Activated CD4-positive, alpha-beta T cell treated with anti-CD3 and anti-CD28 coated beads, Interleukin-2, amount 10 ng/mL, durations not matched to agents 24 days and 14 days (primary cell): ENCODE measurements around the gene ZBTB11. TPM values are rescaled to one million over a fixed set of nuclear protein-coding genes. Genes with fewer than 3 reads are reported as not detected.
"Not testable (repeated sequence)": the region's sequence is repeated elsewhere in the genome, so short reads cannot be mapped to it uniquely, and the experiment has no call there.

Experiments used
- DNase-seq: peaks from one replicate; pipeline ENCODE4 v3.0.0; 2022
- H3K27ac Mint-ChIP-seq: one replicate; pipeline ENCODE4 v1.8.0; 2022; ENCODE audit warnings: mild to moderate bottlenecking, mixed read lengths
- H3K27me3 Mint-ChIP-seq: one replicate; pipeline ENCODE4 v1.8.0; 2022; ENCODE audit warnings: mixed read lengths
- H3K36me3 Mint-ChIP-seq: one replicate; pipeline ENCODE4 v1.8.0; 2022; ENCODE audit warnings: low read depth, mild to moderate bottlenecking, mixed read lengths
- H3K4me1 Mint-ChIP-seq: one replicate; pipeline ENCODE4 v1.8.0; 2021; ENCODE audit warnings: mixed read lengths
- H3K4me3 Mint-ChIP-seq: one replicate; pipeline ENCODE4 v1.8.0; 2022; ENCODE audit warnings: mild to moderate bottlenecking, moderate library complexity, mixed read lengths
- H3K9me3 Mint-ChIP-seq: one replicate; pipeline ENCODE4 v1.8.0; 2021; ENCODE audit warnings: mixed read lengths
- intact Hi-C: fragments of 100-400 bp; cut with micrococcal nuclease; formaldehyde crosslinking; loops from one replicate; pipeline ENCODE4 v1.15.1; 2023
- total RNA-seq: library from RNA; stranded (reverse); gene quantifications from 2 replicates; pipeline ENCODE4 v1.2.3, GENCODE V29; 2022

ZBTB11 gene
- total RNA-seq, 1 donor from 2014 or later: 29.0 TPM

DNA sequence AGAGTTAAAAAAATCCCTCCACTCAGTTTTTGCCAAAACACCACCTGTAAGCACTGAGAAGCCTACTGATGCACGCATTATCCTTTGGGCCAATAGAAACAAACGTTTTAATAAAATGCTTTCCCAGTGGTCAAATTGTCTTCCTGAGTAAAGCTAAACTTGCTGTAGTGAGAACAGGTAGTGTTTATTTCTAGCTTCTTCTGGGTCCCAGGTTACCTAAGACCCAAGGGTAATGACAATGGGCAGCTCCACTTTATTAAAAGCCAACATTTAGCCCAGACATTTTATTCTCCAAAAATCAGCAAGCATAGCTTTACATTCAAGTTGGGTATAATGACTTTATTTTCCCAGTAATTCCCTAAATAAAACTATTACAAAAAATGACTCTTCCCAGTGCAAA lies 1.9 kb upstream of the ZBTB11 start:
- peak; percentile 34 for DNase-seq
- not testable (repeated sequence) for H3K4me3 Mint-ChIP-seq, H3K9me3 Mint-ChIP-seq, H3K27ac Mint-ChIP-seq, H3K27me3 Mint-ChIP-seq
- intact Hi-C loops: loop anchor here (5.0 kb wide), 2 partner anchors 148 to 1277 kb away; partner anchors contain the start of genes LNP1 and TOMM70
- H3K36me3 Mint-ChIP-seq: peaks cover 62% of the 10 kb centered on the region
- H3K4me1 Mint-ChIP-seq: peaks cover 31% of the 10 kb centered on the region

DNA sequence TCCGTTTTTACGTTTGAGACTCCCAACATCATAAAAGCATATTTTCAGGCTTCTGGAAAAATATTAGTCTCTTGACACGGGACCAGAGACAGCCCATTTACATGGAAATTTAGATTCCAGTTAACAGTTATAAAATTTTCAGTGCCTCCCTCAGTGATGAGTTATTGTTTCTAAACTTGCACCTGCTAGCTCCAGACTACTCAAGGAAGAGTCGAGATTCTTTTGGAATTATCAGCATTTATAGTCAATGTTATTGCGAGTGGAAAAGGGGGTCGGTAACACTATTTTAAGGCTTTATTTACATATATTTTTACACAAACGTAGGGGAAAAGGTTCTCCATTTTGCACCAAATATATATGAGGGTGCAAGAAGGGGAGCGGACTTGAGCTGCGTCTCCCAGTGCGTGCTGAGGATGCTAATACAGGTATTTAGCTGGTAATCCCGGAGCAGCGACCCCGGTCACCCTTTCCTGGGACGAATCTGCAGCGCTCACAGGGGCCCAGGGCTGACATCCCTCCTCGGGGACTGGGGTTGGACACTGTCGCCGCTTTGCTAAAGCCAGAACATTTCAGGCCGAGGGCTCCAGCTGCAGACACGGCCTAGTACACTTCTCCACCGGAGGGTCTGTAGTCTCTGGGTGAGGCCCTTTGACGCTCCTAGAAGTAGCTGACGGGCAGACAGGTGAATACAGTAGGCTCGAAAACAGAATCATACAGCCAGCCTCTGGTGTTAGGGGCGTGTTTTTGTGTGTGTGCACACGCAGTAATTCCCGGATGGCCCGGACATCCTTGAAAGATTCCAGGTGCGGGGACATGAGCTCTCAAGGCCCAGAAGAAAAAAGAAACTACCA lies 729 bp upstream of the ZBTB11 start:
- Mint-ChIP-seq H3K4me3 (peak overlapping the region; percentile 89), H3K9me3 (no peaks in the 10 kb centered on the region), H3K36me3 (peaks cover 55% of the 10 kb centered on the region), H3K27ac (peak overlapping the region; percentile 97), H3K27me3 (no peaks in the 10 kb centered on the region), H3K4me1 (peaks cover 33% of the 10 kb centered on the region)
- intact Hi-C loops: loop anchor here (1.0 to 5.0 kb wide), 6 partner anchors 9 to 1417 kb away; partner anchors contain the start of genes LNP1, RPL24, TBC1D23 and TOMM70
- DNase-seq: peak; percentile 63

DNA sequence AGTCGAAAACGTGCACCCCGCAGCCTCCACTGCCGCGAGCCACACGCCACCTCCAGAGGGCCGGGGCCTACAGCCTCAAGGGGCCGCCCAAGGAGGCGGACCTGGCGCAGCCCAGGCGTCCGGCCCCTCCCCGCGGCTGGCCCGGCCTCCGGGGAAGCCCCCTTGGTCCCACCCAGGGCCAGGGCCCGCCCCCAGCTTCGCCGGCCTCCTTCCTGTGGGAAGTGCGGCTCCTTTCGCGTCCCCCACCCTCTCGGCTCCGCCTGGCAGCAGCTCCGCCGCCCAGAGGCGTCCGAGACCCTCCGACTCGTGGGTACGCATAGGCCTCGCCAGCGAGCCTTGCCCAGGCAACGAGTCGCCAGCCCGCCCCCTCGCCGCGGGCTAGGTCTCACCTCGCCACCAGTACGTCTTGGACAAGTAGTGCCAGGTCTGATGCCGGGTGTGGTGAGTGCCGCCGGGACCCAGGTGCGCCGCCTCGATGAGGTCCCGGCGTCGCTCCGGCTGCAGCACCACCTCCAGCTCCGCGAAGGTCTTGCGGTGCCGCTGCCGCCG lies 642 bp downstream of the ZBTB11 start:
- intact Hi-C loops: loop anchor here (1.0 to 5.0 kb wide), 9 partner anchors 48 to 1415 kb away; partner anchors contain the start of genes CEP97, LNP1, NXPE3 and PCNP
- no peaks in the 10 kb centered on the region for H3K9me3 Mint-ChIP-seq
- peak overlapping the region; percentile 89 for H3K4me3 Mint-ChIP-seq
- H3K4me1 Mint-ChIP-seq: peaks cover 40% of the 10 kb centered on the region
- peak; percentile 99 for DNase-seq
- peak overlapping the region; percentile 97 for H3K27ac Mint-ChIP-seq
- no peaks in the 10 kb centered on the region for H3K27me3 Mint-ChIP-seq
- peaks cover 50% of the 10 kb centered on the region for H3K36me3 Mint-ChIP-seq

- H3K9me3 Mint-ChIP-seq: no peaks in the 10 kb centered on the region
- H3K27me3 Mint-ChIP-seq: no peaks in the 10 kb centered on the region
- peaks cover 42% of the 10 kb centered on the region for H3K4me1 Mint-ChIP-seq
- intact Hi-C loops: loop anchor here (1.0 to 5.0 kb wide), 9 partner anchors 49 to 1415 kb away; partner anchors contain the start of genes CEP97, LNP1, NXPE3 and PCNP
- H3K36me3 Mint-ChIP-seq: peaks cover 48% of the 10 kb centered on the region
- H3K4me3 Mint-ChIP-seq: peak overlapping the region; percentile 89
- no peak for DNase-seq
- H3K27ac Mint-ChIP-seq: peak overlapping the region; percentile 95
Measured at GRCh38 chr3:101675709-101676215, 1.2 kb downstream of the ZBTB11 start.

DNA sequence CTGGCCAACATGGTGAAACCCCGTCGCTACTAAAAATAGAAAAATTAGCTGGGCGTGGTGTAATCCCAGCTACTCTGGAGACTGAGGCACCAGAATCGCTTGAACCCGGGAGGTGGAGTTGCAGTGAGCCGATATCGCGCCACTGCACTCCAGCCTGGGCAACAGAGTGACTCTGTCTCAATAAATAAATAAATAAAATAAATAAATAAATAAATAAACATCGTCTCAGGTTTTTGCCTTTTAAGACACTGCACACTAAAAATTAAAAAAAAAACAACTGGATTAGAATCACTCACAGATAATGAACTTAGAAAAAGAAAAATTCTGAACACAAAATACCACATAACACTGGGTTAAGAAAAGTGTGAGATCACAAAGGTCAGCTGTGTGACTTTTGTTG lies 2.4 kb downstream of the ZBTB11 start:
- H3K27me3 Mint-ChIP-seq: no peaks in the 10 kb centered on the region
- peak overlapping the region; percentile 89 for H3K4me3 Mint-ChIP-seq
- no peak for DNase-seq
- H3K36me3 Mint-ChIP-seq: peaks cover 42% of the 10 kb centered on the region
- no peaks in the 10 kb centered on the region for H3K9me3 Mint-ChIP-seq
- H3K4me1 Mint-ChIP-seq: peaks cover 40% of the 10 kb centered on the region
- intact Hi-C loops: no loop called here
- H3K27ac Mint-ChIP-seq: no peak overlapping the region

- peak; percentile 51 for DNase-seq
- Mint-ChIP-seq H3K4me1 (peaks cover 40% of the 10 kb centered on the region), H3K27ac (no peak overlapping the region), H3K36me3 (peaks cover 44% of the 10 kb centered on the region), H3K27me3 (no peaks in the 10 kb centered on the region), H3K4me3 (peak overlapping the region; percentile 75), H3K9me3 (no peaks in the 10 kb centered on the region)
- intact Hi-C loops: no loop called here
Measured at GRCh38 chr3:101673953-101674352, 3.0 kb downstream of the ZBTB11 start.

- H3K4me1 Mint-ChIP-seq: peaks cover 33% of the 10 kb centered on the region
Measured at GRCh38 chr3:101671014-101671413, 5.9 kb downstream of the ZBTB11 start.

DNA sequence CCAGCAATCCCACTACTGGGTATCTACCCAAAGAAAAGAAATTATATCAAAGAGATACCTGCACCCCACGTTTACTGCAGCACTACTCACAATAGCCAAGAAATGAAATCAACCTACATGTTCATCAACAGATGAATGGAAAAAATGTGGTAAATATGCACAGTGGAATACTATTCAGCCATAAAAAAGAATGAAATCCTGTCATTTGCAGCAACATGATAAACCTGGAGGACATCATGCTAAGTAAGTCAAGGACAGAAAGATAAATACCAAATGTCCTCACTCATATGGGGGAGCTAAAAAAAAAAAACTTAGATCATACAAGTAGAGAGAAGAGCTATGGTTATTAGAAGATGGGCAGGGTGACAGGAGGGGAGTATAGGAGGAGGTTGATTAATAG lies 9.1 kb downstream of the ZBTB11 start:
- Mint-ChIP-seq H3K4me1 (peaks cover 17% of the 10 kb centered on the region), H3K27me3 (no peaks in the 10 kb centered on the region), H3K27ac (peak overlapping the region; percentile 13), H3K4me3 (no peak overlapping the region), H3K9me3 (no peaks in the 10 kb centered on the region), H3K36me3 (peaks cover 54% of the 10 kb centered on the region)
- intact Hi-C loops: no loop called here
- DNase-seq: no peak

More at GRCh38 chr3:101671014-101671413, 5.9 kb downstream of the ZBTB11 start:
- H3K4me3 Mint-ChIP-seq: no peak overlapping the region
- no peaks in the 10 kb centered on the region for H3K9me3 Mint-ChIP-seq
- no peak for DNase-seq
- H3K36me3 Mint-ChIP-seq: peaks cover 49% of the 10 kb centered on the region
- intact Hi-C loops: no loop called here
- H3K27me3 Mint-ChIP-seq: no peaks in the 10 kb centered on the region
- peak overlapping the region; percentile 51 for H3K27ac Mint-ChIP-seq

DNA sequence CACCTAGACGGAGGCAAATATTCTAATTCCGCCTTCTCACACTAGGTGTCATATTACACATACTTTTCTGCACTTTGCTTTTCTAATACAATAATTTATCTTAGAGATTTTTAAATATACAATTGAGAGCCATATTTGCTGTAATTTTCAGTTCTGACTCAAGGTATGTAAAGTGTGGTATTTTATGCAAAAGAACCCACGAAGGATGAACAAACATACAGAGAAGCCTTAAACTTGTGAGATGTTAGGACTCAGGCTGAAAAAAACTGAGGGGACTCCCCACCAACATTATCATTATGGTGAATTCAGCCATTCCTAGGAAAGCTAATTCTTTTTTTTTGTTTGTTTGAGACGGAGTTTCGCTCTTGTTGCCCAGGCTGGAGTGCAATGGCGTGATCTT lies 9.6 kb downstream of the ZBTB11 start:
- DNase-seq: no peak
- Mint-ChIP-seq H3K36me3 (peaks cover 57% of the 10 kb centered on the region), H3K4me3 (no peak overlapping the region), H3K27me3 (no peaks in the 10 kb centered on the region), H3K4me1 (peaks cover 14% of the 10 kb centered on the region), H3K9me3 (no peaks in the 10 kb centered on the region), H3K27ac (no peak overlapping the region)
- intact Hi-C loops: no loop called here

- Mint-ChIP-seq H3K4me1 (peaks cover 5% of the 10 kb centered on the region), H3K4me3 (no peak overlapping the region), H3K9me3 (no peaks in the 10 kb centered on the region), H3K27me3 (no peaks in the 10 kb centered on the region), H3K27ac (no peak overlapping the region), H3K36me3 (peaks cover 53% of the 10 kb centered on the region)
- no peak for DNase-seq
- intact Hi-C loops: no loop called here
Measured at GRCh38 chr3:101665851-101666250, 11.1 kb downstream of the ZBTB11 start.

- Mint-ChIP-seq H3K4me3 (no peak overlapping the region), H3K27me3 (no peaks in the 10 kb centered on the region), H3K27ac (no peak overlapping the region), H3K9me3 (no peaks in the 10 kb centered on the region), H3K4me1 (peaks cover 4% of the 10 kb centered on the region), H3K36me3 (peaks cover 54% of the 10 kb centered on the region)
- DNase-seq: no peak
- intact Hi-C loops: no loop called here
Measured at GRCh38 chr3:101665357-101665756, 11.6 kb downstream of the ZBTB11 start.

DNA sequence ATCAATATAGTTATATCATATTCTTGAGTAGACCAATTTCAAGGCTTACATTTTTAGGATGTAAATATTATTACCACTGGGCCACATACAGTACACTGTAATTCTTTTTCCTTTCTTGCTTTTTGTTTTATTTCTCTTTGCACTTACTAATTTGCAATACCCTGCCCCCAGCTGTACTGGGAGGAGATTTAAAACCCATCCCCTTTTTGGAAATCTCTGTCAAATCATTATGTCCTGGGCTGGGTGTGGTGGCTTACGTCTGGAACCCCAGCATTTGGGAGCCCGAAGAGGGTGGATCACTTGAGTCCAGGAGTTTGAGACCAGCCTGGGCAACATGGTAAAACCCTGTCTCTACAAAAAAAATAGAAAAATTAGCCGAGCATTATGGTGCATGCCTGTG lies 16.2 kb downstream of the ZBTB11 start:
- intact Hi-C loops: no loop called here
- Mint-ChIP-seq H3K27ac (no peak overlapping the region), H3K4me1 (peaks cover 1% of the 10 kb centered on the region)

DNA sequence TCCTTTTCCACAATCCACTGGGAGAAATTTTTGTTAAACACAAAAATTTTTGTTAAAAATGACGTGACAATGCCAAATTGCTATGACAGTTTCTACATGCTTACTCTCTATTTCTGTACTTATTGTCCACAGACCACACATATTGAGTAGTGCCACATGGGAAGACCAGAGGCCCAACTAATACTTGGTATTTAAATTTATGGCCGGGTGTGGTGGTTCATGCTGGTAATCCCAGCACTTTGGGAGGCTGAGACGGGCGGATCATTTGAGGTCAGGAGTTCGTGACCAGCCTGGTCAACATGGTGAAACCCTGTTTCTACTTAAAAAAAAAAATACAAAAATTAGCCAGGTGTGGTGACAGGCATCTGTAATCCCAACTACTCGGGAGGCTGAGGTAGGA lies 20.3 kb downstream of the ZBTB11 start:
- Mint-ChIP-seq H3K27me3 (no peaks in the 10 kb centered on the region), H3K27ac (no peak overlapping the region), H3K36me3 (peaks cover 76% of the 10 kb centered on the region), H3K4me1 (peaks cover 1% of the 10 kb centered on the region), H3K4me3 (no peak overlapping the region), H3K9me3 (no peaks in the 10 kb centered on the region)
- no peak for DNase-seq
- intact Hi-C loops: no loop called here

More for the DNA sequence above, 16.2 kb downstream of the ZBTB11 start:
- no peak for DNase-seq
- Mint-ChIP-seq H3K36me3 (peaks cover 68% of the 10 kb centered on the region), H3K4me3 (no peak overlapping the region), H3K9me3 (no peaks in the 10 kb centered on the region), H3K27me3 (no peaks in the 10 kb centered on the region)

- intact Hi-C loops: no loop called here
- H3K27ac Mint-ChIP-seq: no peak overlapping the region
- no peak for DNase-seq
- no peaks in the 10 kb centered on the region for H3K9me3 Mint-ChIP-seq
- H3K36me3 Mint-ChIP-seq: peaks cover 27% of the 10 kb centered on the region
- no peak overlapping the region for H3K4me3 Mint-ChIP-seq
- H3K4me1 Mint-ChIP-seq: peaks cover 18% of the 10 kb centered on the region
- H3K27me3 Mint-ChIP-seq: no peaks in the 10 kb centered on the region
Measured at GRCh38 chr3:101646726-101647125, 30.2 kb downstream of the ZBTB11 start.
